ENCODE data around the gene LLGL2. TPM values are rescaled to one million over a fixed set of nuclear protein-coding genes. Genes with fewer than 3 reads are reported as not detected.

The LLGL2 gene
- total RNA-seq, 4 donors from 2014 or later = 40.0 to 101 (median 67.3) TPM

GRCh38 chr17:75536366-75536765 lies 10.9 kb downstream of the LLGL2 start:
- Histone ChIP-seq H3K27ac (no peak overlapping the region), H3K36me3 (peaks cover 0 to 45% (median 0%) of the 10 kb centered on the region in 3 donors), H3K4me3 (no peak overlapping the region), H3K9me3 (no peaks in the 10 kb centered on the region), H3K27me3 (no peaks in the 10 kb centered on the region), H3K4me1 (peaks cover 0 to 18% (median 7%) of the 10 kb centered on the region in 3 donors)
- WGBS, 2 donors = 68 to 85% methylated on average over 7 to 9 of the region's 10 CpGs
- TF ChIP-seq CTCF (IDR thresholded peaks at IDR 0.05) (no peak), POLR2A (IDR thresholded peaks at IDR 0.05) (no peak)
- no peak for DNase-seq
- intact Hi-C loops (cut with DNase I) = no loop called here

- no peaks in the 10 kb centered on the region for H3K9me3 ChIP-seq
- WGBS, 2 donors = 79% methylated on average over 8 of the region's 13 CpGs; no CpG with 5 or more reads in 1 of the 2 donors
- no peak overlapping the region for H3K4me3 ChIP-seq
- peaks cover 0 to 32% (median 0%) of the 10 kb centered on the region in 3 donors for H3K36me3 ChIP-seq
- no peak overlapping the region for H3K27ac ChIP-seq
- DNase-seq = no peak
- H3K27me3 ChIP-seq = no peaks in the 10 kb centered on the region
- intact Hi-C loops (cut with DNase I) = loop anchor here (10.0 kb wide), 1 partner anchor 65 kb away; no protein-coding TSS in a partner anchor
- peaks cover 0 to 18% (median 7%) of the 10 kb centered on the region in 3 donors for H3K4me1 ChIP-seq
- TF ChIP-seq POLR2A (IDR thresholded peaks at IDR 0.05) (no peak), CTCF (IDR thresholded peaks at IDR 0.05) (no peak)
Measured at GRCh38 chr17:75539967-75540729, 14.7 kb downstream of the LLGL2 start.

GRCh38 chr17:75540923-75541503 lies 15.5 kb downstream of the LLGL2 start:
- Histone ChIP-seq H3K9me3 (no peaks in the 10 kb centered on the region), H3K27ac (no peak overlapping the region), H3K36me3 (peaks cover 0 to 30% (median 0%) of the 10 kb centered on the region in 3 donors), H3K4me3 (no peak overlapping the region), H3K4me1 (peaks cover 0 to 14% (median 7%) of the 10 kb centered on the region in 3 donors), H3K27me3 (no peaks in the 10 kb centered on the region)
- intact Hi-C loops (cut with DNase I) = loop anchor here (10.0 kb wide), 1 partner anchor 66 kb away; no protein-coding TSS in a partner anchor
- 58 to 80% methylated on average over 2 to 4 of the region's 4 CpGs for WGBS, 2 donors
- DNase-seq = no peak
- TF ChIP-seq CTCF (IDR thresholded peaks at IDR 0.05) (no peak), POLR2A (IDR thresholded peaks at IDR 0.05) (no peak)

GRCh38 chr17:75542229-75542628 lies 16.7 kb downstream of the LLGL2 start:
- H3K4me3 ChIP-seq = no peak overlapping the region
- intact Hi-C loops (cut with DNase I) = loop anchor here (10.0 kb wide), 1 partner anchor 67 kb away; no protein-coding TSS in a partner anchor
- no peak for TF ChIP-seq CTCF (IDR thresholded peaks at IDR 0.05)
- TF ChIP-seq POLR2A (IDR thresholded peaks at IDR 0.05) = no peak
- 83 to 94% methylated on average over 1 to 6 of the region's 8 CpGs for WGBS, 2 donors
- H3K27me3 ChIP-seq = no peaks in the 10 kb centered on the region
- peaks cover 0 to 26% (median 7%) of the 10 kb centered on the region in 3 donors for H3K4me1 ChIP-seq
- H3K27ac ChIP-seq = no peak overlapping the region
- no peaks in the 10 kb centered on the region for H3K9me3 ChIP-seq
- peaks cover 0 to 30% (median 0%) of the 10 kb centered on the region in 3 donors for H3K36me3 ChIP-seq
- no peak for DNase-seq

Data from esophagus squamous epithelium (tissue), 5 donors.